ENCODE data around the gene ESRRA.
A peak's percentile ranks its signal among the peaks of the same experiment; 100 is the strongest.
"Not testable (repeated sequence)": the region's sequence is repeated elsewhere in the genome, so short reads cannot be mapped to it uniquely, and the experiment has no call there.

ESRRA gene

DNA sequence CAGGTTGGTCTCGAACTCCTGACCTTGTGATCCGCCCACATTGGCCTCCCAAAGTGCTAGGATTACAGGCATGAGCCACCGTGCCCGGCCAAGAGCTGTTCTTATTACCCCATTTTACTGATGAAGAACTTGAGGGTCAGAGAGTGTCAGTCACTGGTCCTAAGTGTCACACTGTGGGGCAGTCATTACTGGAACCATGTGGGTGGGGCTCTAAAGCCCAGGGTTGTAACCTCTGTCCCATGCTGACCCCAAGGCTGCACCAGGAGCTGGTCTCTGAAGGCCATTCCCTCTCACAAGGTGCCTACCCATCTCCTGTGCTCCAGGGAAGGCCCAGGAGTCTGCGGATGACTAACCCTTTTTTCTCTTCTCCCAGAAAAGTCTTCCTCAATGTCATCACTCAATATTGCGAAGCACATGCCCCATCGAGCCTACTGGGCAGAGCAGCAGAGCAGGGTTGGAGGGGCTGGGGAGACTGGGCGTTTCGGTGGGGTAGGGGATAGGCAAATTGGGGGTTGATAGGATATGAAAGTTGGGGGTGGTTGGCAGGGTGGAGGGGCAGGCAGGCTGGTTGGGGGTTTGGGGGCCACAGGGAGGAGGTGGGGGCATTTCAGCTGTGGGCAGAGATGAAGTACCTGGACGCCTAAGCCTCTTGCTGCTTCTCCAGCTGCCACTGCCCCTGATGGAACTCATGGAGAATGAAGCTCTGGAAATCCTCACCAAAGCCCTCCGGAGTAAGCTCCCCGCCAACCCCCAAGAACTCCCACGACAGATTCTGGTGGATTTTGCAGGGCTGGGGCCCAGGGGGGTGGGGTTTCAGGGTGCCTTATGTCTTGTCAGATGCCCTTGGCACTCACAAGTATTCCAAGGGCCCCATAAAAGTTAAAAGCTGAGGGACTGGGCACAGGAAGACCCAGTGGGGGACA, 2.0 kb upstream of the ESRRA start:
- peaks cover 2 to 58% (median 49%) of the 10 kb centered on the region in 5 donors for H3K4me1 ChIP-seq (ENCODE audit: control insufficient read depth in 5 of 5, insufficient read depth in 5 of 5, low read length in 5 of 5)
- H3K9ac ChIP-seq (ENCODE audit: low read length in 5 of 5): peak overlapping the region in 1 of 5 donors; percentile 65
- no peak overlapping the region for H3K27ac ChIP-seq (ENCODE audit: low read depth, low read length)
- peak overlapping the region in 1 of 5 donors; percentile 75 for H3K4me3 ChIP-seq (ENCODE audit: low read depth in 1 of 5, low read length in 5 of 5)
- H3K9me3 ChIP-seq (ENCODE audit: control insufficient read depth in 5 of 5, low read length in 5 of 5): no peaks in the 10 kb centered on the region
- H3K27me3 ChIP-seq (ENCODE audit: control insufficient read depth in 5 of 5, insufficient read depth in 4 of 5, low read length in 5 of 5): peaks cover under 1 to 13% (median 10%) of the 10 kb centered on the region in 5 donors
- H3K36me3 ChIP-seq (ENCODE audit: control insufficient read depth in 5 of 5, insufficient read depth in 5 of 5, low read length in 5 of 5): peaks cover 0 to 8% (median 3%) of the 10 kb centered on the region in 5 donors

DNA sequence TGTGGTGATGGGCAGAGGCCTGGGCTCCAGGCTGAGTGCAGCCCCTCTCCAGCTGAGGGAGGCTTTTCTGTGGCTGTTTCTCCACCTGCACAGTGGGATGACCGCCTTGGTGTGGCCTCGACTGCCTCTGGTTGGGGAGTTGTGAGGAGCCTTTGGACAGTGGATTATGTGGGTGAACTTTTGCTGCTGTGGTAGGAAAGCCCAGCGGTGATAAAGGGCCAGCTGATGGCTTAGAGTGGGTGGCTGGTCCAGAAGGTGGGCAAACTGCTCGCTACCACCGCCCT, 1.4 kb upstream of the ESRRA start:
- Histone ChIP-seq H3K9me3 (ENCODE audit: control insufficient read depth in 5 of 5, low read length in 5 of 5) (no peaks in the 10 kb centered on the region), H3K4me3 (ENCODE audit: low read depth in 1 of 5, low read length in 5 of 5) (peak overlapping the region; percentile 67 to 76 (median 75)), H3K4me1 (ENCODE audit: control insufficient read depth in 5 of 5, insufficient read depth in 5 of 5, low read length in 5 of 5) (peaks cover 2 to 56% (median 48%) of the 10 kb centered on the region in 5 donors), H3K27ac (ENCODE audit: low read depth, low read length) (peak overlapping the region; percentile 89), H3K36me3 (ENCODE audit: control insufficient read depth in 5 of 5, insufficient read depth in 5 of 5, low read length in 5 of 5) (peaks cover 0 to 8% (median 3%) of the 10 kb centered on the region in 5 donors), H3K9ac (ENCODE audit: low read length in 5 of 5) (peak overlapping the region in 2 of 5 donors; percentile 65 to 74), H3K27me3 (ENCODE audit: control insufficient read depth in 5 of 5, insufficient read depth in 4 of 5, low read length in 5 of 5) (peaks cover 0 to 13% (median 8%) of the 10 kb centered on the region in 5 donors)

DNA sequence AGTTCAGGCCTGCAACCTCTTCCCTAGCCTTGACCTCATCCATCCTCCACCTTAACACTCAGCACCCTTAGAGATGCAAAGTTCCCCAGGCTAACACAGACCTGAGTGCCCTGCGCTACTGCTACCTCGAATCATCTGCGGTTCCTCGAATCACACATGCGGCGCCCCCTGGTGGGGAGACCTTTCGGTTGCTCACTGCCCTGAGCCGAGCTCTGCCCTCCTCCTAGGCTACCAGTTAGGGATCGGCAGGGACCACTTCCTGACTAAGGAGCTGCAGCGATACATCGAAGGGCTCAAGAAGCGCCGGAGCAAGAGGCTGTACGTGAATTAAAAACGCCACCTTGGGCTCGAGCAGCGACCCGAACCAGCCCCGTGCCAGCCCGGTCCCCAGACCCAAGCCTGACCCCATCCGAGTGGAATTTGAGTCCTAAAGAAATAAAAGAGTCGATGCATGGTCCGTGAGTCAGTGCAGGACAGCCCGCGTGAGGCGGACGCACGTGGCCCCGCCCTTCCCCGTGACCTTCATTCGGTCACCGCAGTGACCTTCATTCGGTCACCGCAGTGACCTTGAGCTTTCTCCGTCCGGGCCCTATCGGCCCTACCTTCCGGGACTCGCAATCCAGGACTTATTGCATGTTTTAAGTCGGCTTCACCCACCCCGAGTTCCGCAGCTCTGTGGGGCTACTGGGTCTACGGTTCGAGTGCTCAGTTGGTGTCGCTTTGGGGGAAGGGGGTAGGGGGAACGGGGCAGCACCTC, 830 bp upstream of the ESRRA start:
- peaks cover 0 to 8% (median 3%) of the 10 kb centered on the region in 5 donors for H3K36me3 ChIP-seq (ENCODE audit: control insufficient read depth in 5 of 5, insufficient read depth in 5 of 5, low read length in 5 of 5)
- no peaks in the 10 kb centered on the region for H3K9me3 ChIP-seq (ENCODE audit: control insufficient read depth in 5 of 5, low read length in 5 of 5)
- H3K4me3 ChIP-seq (ENCODE audit: low read depth in 1 of 5, low read length in 5 of 5): peak overlapping the region; percentile 67 to 76 (median 75)
- H3K9ac ChIP-seq (ENCODE audit: low read length in 5 of 5): peak overlapping the region in 4 of 5 donors; percentile 60 to 78 (median 70)
- H3K27ac ChIP-seq (ENCODE audit: low read depth, low read length): peak overlapping the region; percentile 89
- H3K27me3 ChIP-seq (ENCODE audit: control insufficient read depth in 5 of 5, insufficient read depth in 4 of 5, low read length in 5 of 5): peaks cover 0 to 13% (median 8%) of the 10 kb centered on the region in 5 donors
- peaks cover 2 to 50% (median 43%) of the 10 kb centered on the region in 5 donors for H3K4me1 ChIP-seq (ENCODE audit: control insufficient read depth in 5 of 5, insufficient read depth in 5 of 5, low read length in 5 of 5)

DNA sequence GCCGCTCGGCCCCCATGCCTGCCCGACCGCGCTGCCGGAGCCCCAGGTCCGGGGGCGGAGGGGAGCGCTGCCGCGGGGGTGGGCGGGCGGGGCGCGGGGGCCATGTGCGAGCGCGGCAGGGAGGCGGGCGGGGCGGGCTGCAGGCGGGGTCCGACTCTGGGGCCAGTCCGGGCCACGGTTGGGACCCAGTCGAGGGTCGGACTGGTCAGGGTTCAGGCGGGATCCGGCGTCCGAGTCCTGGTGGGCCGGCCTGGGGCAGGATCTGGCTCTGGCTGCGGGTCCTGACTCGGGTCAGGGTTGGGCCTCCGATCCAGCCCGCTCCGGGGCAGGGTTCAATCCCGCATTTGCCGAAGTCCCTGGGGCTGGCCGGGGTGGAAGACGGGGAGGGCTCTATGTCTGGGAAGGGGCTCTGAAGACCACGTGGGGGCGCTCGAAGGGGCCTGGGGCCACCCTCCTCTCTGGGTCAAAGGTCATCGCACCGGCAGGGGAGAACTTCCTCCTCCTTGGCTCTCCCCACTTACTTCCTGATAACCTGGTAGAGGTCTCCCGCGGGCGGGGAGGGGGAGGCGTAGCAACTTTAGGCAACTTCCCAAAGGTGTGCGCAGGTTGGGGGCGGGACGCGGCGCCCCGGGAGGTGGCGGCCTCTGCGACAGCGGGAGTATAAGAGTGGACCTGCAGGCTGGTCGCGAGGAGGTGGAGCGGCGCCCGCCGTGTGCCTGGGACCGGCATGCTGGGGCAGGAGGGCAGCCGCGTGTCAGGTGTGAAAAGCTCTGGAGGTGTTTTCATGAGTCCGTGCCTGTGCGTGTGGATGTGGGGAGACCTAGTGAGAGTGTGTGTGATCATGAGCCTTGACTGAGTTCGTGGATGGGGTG, 603 bp downstream of the ESRRA start:
- no peaks in the 10 kb centered on the region for H3K9me3 ChIP-seq (ENCODE audit: control insufficient read depth in 5 of 5, low read length in 5 of 5)
- peak overlapping the region; percentile 75 for H3K27ac ChIP-seq (ENCODE audit: low read depth, low read length)
- peak overlapping the region; percentile 26 to 83 (median 78) for H3K9ac ChIP-seq (ENCODE audit: low read length in 5 of 5)
- H3K36me3 ChIP-seq (ENCODE audit: control insufficient read depth in 5 of 5, insufficient read depth in 5 of 5, low read length in 5 of 5): peaks cover 0 to 8% (median 3%) of the 10 kb centered on the region in 5 donors
- H3K4me1 ChIP-seq (ENCODE audit: control insufficient read depth in 5 of 5, insufficient read depth in 5 of 5, low read length in 5 of 5): peaks cover 2 to 36% (median 29%) of the 10 kb centered on the region in 5 donors
- peak overlapping the region; percentile 70 to 80 (median 71) for H3K4me3 ChIP-seq (ENCODE audit: low read depth in 1 of 5, low read length in 5 of 5)
- no peaks in the 10 kb centered on the region for H3K27me3 ChIP-seq (ENCODE audit: control insufficient read depth in 5 of 5, insufficient read depth in 4 of 5, low read length in 5 of 5)

DNA sequence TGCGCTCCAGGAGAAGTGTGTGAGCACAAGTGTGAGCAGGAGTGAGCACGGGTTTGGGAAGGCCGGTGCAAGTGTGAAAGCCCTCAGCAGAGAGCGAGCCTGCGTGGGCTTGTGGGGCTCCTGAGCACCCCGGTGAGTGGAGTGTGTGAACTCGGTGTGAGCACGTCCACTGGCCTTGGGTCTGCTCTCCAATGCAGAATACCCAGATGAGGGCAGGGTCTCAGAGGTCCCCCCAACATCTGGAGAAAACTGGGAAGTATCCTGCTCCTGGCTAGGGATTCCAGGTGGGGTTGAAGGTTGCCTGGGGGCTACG, 1.2 kb downstream of the ESRRA start:
- Histone ChIP-seq H3K27me3 (ENCODE audit: control insufficient read depth in 5 of 5, insufficient read depth in 4 of 5, low read length in 5 of 5) (no peaks in the 10 kb centered on the region), H3K27ac (ENCODE audit: low read depth, low read length) (peak overlapping the region; percentile 75), H3K9ac (ENCODE audit: low read length in 5 of 5) (peak overlapping the region; percentile 26 to 83 (median 78)), H3K4me3 (ENCODE audit: low read depth in 1 of 5, low read length in 5 of 5) (peak overlapping the region; percentile 70 to 80 (median 71)), H3K9me3 (ENCODE audit: control insufficient read depth in 5 of 5, low read length in 5 of 5) (no peaks in the 10 kb centered on the region), H3K36me3 (ENCODE audit: control insufficient read depth in 5 of 5, insufficient read depth in 5 of 5, low read length in 5 of 5) (peaks cover 0 to 8% (median 3%) of the 10 kb centered on the region in 5 donors), H3K4me1 (ENCODE audit: control insufficient read depth in 5 of 5, insufficient read depth in 5 of 5, low read length in 5 of 5) (peaks cover 2 to 31% (median 28%) of the 10 kb centered on the region in 5 donors)

DNA sequence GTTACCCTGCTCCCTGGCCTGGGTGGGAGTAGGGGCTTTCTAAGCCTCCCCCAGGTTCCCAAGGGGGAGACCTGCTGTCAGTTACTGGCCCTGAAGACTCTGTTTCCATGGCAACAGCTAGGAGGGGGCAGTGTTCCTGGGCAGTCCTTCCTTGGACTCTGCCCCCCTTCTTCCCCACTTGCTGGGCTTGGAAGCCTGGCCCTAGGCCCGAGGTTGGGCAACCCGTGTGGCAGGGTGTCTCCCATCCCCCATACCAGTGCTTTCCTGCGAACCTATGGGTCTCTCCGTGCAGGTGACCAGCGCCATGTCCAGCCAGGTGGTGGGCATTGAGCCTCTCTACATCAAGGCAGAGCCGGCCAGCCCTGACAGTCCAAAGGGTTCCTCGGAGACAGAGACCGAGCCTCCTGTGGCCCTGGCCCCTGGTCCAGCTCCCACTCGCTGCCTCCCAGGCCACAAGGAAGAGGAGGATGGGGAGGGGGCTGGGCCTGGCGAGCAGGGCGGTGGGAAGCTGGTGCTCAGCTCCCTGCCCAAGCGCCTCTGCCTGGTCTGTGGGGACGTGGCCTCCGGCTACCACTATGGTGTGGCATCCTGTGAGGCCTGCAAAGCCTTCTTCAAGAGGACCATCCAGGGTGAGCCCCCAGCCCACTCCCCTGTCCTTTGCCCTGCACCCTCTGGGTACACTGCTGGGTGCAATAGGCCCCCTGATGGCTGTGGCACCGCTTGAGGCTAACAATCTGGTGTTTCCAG, 1.7 kb downstream of the ESRRA start:
- peaks cover 0 to 8% (median 3%) of the 10 kb centered on the region in 5 donors for H3K36me3 ChIP-seq (ENCODE audit: control insufficient read depth in 5 of 5, insufficient read depth in 5 of 5, low read length in 5 of 5)
- peak overlapping the region; percentile 11 to 80 (median 70) for H3K4me3 ChIP-seq (ENCODE audit: low read depth in 1 of 5, low read length in 5 of 5)
- peak overlapping the region; percentile 75 for H3K27ac ChIP-seq (ENCODE audit: low read depth, low read length)
- H3K9me3 ChIP-seq (ENCODE audit: control insufficient read depth in 5 of 5, low read length in 5 of 5): no peaks in the 10 kb centered on the region
- peaks cover 2 to 31% (median 28%) of the 10 kb centered on the region in 5 donors for H3K4me1 ChIP-seq (ENCODE audit: control insufficient read depth in 5 of 5, insufficient read depth in 5 of 5, low read length in 5 of 5)
- no peaks in the 10 kb centered on the region for H3K27me3 ChIP-seq (ENCODE audit: control insufficient read depth in 5 of 5, insufficient read depth in 4 of 5, low read length in 5 of 5)
- peak overlapping the region in 4 of 5 donors; percentile 55 to 83 (median 80) for H3K9ac ChIP-seq (ENCODE audit: low read length in 5 of 5)

DNA sequence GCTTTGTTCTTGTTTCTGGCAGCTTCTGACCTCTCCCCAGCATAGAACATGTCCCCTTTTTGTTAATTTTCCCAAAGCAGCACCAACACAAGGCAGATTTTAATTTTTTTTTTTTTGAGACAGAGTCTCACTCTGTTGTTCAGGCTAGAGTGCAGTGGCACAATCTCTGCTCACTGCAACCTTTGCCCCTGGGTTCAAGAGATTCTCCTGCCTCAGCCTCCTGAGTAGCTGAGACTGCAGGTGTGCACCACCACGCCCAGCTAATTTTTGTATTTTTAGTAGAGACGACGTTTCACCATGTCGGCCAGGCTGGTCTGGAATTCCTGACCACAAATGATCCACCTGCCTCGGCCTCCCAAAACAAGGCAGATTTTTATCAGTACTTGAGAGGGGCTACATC, 2.5 kb downstream of the ESRRA start:
- not testable (repeated sequence) for H3K36me3 ChIP-seq (ENCODE audit: control insufficient read depth in 5 of 5, insufficient read depth in 5 of 5, low read length in 5 of 5); H3K9ac ChIP-seq (ENCODE audit: low read length in 5 of 5); H3K4me3 ChIP-seq (ENCODE audit: low read depth in 1 of 5, low read length in 5 of 5); H3K9me3 ChIP-seq (ENCODE audit: control insufficient read depth in 5 of 5, low read length in 5 of 5); H3K27me3 ChIP-seq (ENCODE audit: control insufficient read depth in 5 of 5, insufficient read depth in 4 of 5, low read length in 5 of 5)
- Histone ChIP-seq H3K27ac (ENCODE audit: low read depth, low read length) (peak overlapping the region; percentile 75), H3K4me1 (ENCODE audit: control insufficient read depth in 5 of 5, insufficient read depth in 5 of 5, low read length in 5 of 5) (peaks cover 2 to 36% (median 28%) of the 10 kb centered on the region in 5 donors)

DNA sequence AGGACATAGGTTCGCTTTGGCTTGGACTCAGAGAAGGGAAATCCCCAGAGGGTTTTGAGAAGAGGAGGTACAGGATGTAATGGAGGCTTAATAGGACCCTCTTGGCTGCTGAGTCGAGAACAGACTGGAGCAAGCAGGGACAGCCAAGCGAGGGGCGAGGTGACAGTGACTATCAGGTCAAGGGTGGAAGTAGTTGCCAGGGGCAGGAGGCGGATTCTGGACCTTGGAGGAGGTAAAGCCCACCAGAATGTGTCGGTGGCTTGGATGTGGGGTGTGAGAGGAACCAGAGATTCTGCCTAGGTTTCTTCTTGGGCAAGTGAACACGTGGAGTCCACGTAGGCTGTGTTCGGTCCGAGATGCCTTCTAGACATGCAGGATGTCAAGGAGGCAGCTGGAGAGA, 7.6 kb downstream of the ESRRA start:
- no peaks in the 10 kb centered on the region for H3K27me3 ChIP-seq (ENCODE audit: control insufficient read depth in 5 of 5, insufficient read depth in 4 of 5, low read length in 5 of 5)
- peaks cover 0 to 23% (median 21%) of the 10 kb centered on the region in 5 donors for H3K36me3 ChIP-seq (ENCODE audit: control insufficient read depth in 5 of 5, insufficient read depth in 5 of 5, low read length in 5 of 5)
- peak overlapping the region in 1 of 5 donors; percentile 11 for H3K9ac ChIP-seq (ENCODE audit: low read length in 5 of 5)
- H3K27ac ChIP-seq (ENCODE audit: low read depth, low read length): peak overlapping the region; percentile 70
- peaks cover 0 to 40% (median 19%) of the 10 kb centered on the region in 5 donors for H3K4me1 ChIP-seq (ENCODE audit: control insufficient read depth in 5 of 5, insufficient read depth in 5 of 5, low read length in 5 of 5)
- no peak overlapping the region for H3K4me3 ChIP-seq (ENCODE audit: low read depth in 1 of 5, low read length in 5 of 5)
- H3K9me3 ChIP-seq (ENCODE audit: control insufficient read depth in 5 of 5, low read length in 5 of 5): no peaks in the 10 kb centered on the region

Measured in subcutaneous abdominal adipose tissue (tissue), 5 donors.